ENCODE results near the gene ANO8. TPM values are rescaled to one million over a fixed set of nuclear protein-coding genes. Genes with fewer than 3 reads are reported as not detected.
A peak's percentile ranks its signal among the peaks of the same experiment; 100 is the strongest.

ANO8 gene
- total and polyA plus RNA-seq, 2 of the 8 experiments (the other 6 are each of a cell fraction or from before 2014, with no cell fraction given), result 9.5 to 20.7 TPM

DNA sequence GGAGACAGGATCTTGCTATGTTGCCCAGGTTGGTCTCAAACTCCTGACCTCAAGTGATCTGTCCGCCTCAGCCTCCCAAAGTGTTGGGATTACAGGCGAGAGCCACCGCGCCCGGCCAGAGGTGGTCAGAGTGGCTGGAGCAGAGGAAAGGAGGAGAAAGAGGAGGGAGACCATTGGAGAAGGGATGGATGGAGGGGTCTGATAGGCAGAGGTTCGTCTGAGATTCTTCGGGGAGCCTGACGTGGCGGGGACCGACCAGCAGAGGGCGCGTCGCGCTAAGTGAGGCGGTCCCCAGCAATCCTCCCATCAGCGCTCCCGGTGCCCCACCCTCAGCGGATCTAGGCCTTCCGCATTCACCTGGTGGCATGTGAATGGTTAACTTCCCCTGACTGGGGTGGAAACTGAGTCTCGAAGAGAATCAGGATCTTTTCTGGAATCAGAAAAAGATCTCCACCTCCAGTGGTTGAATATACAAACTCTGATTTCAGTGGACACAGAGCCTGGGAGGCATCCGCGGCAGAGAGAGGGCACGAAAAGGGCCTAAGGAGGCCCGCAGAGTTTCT lies 11.5 kb upstream of the ANO8 start:
- CTCF ChIA-PET (ENCODE audit: partially characterized antibody), result interaction anchor here (0.6 to 13.5 kb wide), 12 partner anchors 8 to 120 kb away, joined by 3 to 153 read pairs (median 4); partner anchors contain the start of genes CCDC194 and DDA1
- H3K4me1 ChIP-seq (replicated peaks in 1 of 4; ENCODE audit: control insufficient read depth in 3 of 4, insufficient read depth in 4 of 4, low read length in 3 of 4), result peaks cover 0 to 4% (median 3%) of the 10 kb centered on the region in 4 experiments; a peak in 3 of 7 replicates
- no peak overlapping the region for H3K14ac ChIP-seq (ENCODE audit: insufficient read length)
- DNase-seq (ENCODE audit: low read depth in 1 of 2, low spot score in 2 of 2) (peak; percentile 63 to 98), FAIRE-seq (peak; percentile 68)
- WGBS, 2 experiments (ENCODE audit: extremely low coverage in 1 of 2, insufficient coverage in 1 of 2, insufficient read length in 1 of 2, insufficient replicate concordance in 2 of 2, low coverage in 1 of 2, low lambda C conversion rate in 2 of 2, missing lambda C conversion rate in 1 of 2), result 24% methylated on average over 24 of the region's 24 CpGs; no CpG with 5 or more reads in 1 of the 2 experiments
- no peak overlapping the region for H2BK20ac ChIP-seq (ENCODE audit: low read length)
- no peaks in the 10 kb centered on the region for H3K79me1 ChIP-seq (ENCODE audit: low read depth, low read length)
- H3K79me2 ChIP-seq (ENCODE audit: control insufficient read depth in 1 of 2, insufficient read depth in 2 of 2, low read length in 2 of 2), result no peaks in the 10 kb centered on the region
- TF ChIP-seq, protein P1, sequence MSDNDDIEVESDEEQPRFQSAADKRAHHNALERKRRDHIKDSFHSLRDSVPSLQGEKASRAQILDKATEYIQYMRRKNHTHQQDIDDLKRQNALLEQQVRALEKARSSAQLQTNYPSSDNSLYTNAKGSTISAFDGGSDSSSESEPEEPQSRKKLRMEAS (IDR thresholded peaks at IDR 0.05), result no peak
- TF ChIP-seq KDM1A (IDR thresholded peaks at IDR 0.05; ENCODE audit: borderline replicate concordance, low read length) (peak; percentile 71; the same call in 1 of the 2 replicates), SP1 (IDR thresholded peaks at IDR 0.05; ENCODE audit: low read depth, low read length) (peak; percentile 18; the same call in 1 of the 2 replicates), CREB1 (IDR thresholded peaks at IDR 0.05) (peak; percentile 67), RAD21 (IDR thresholded peaks at IDR 0.05 in 1 of 2, conservative IDR thresholded peaks at IDR 0.05 in 1 of 2; ENCODE audit: low read depth in 2 of 2, low read length in 2 of 2) (peak; percentile 76 to 78), SUZ12 (IDR thresholded peaks at IDR 0.05; ENCODE audit: low read length) (no peak), RNF2 (IDR thresholded peaks at IDR 0.05; ENCODE audit: borderline replicate concordance, low read depth, low read length, missing control alignments, poor library complexity, severe bottlenecking) (no peak)
- TF ChIP-seq, protein P2, sequence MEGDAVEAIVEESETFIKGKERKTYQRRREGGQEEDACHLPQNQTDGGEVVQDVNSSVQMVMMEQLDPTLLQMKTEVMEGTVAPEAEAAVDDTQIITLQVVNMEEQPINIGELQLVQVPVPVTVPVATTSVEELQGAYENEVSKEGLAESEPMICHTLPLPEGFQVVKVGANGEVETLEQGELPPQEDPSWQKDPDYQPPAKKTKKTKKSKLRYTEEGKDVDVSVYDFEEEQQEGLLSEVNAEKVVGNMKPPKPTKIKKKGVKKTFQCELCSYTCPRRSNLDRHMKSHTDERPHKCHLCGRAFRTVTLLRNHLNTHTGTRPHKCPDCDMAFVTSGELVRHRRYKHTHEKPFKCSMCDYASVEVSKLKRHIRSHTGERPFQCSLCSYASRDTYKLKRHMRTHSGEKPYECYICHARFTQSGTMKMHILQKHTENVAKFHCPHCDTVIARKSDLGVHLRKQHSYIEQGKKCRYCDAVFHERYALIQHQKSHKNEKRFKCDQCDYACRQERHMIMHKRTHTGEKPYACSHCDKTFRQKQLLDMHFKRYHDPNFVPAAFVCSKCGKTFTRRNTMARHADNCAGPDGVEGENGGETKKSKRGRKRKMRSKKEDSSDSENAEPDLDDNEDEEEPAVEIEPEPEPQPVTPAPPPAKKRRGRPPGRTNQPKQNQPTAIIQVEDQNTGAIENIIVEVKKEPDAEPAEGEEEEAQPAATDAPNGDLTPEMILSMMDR (IDR thresholded peaks at IDR 0.05; ENCODE audit: control extremely low read depth in 1 of 3, insufficient read depth in 1 of 3, low read depth in 1 of 3, low read length in 3 of 3), result peak; percentile 91 to 95 (median 93)
- no peak overlapping the region for H2AK5ac ChIP-seq (ENCODE audit: low read depth, low read length)
- no peak overlapping the region for H4K91ac ChIP-seq (replicated peaks; ENCODE audit: insufficient read length, low read length)
- no peak overlapping the region for H3K56ac ChIP-seq (replicated peaks; ENCODE audit: insufficient read length, low read depth, low read length)
- no peak overlapping the region for H3K4me3 ChIP-seq (ENCODE audit: extremely low read depth in 1 of 4, insufficient read depth in 2 of 4, low read depth in 3 of 4, low read length in 4 of 4)
- no peaks in the 10 kb centered on the region for H4K20me1 ChIP-seq (replicated peaks in 1 of 2; ENCODE audit: control insufficient read depth in 1 of 2, insufficient read depth in 2 of 2, low read length in 2 of 2)
- H2BK5ac ChIP-seq (ENCODE audit: low read depth, low read length), result no peak overlapping the region
- H3K27me3 ChIP-seq (replicated peaks in 1 of 4; ENCODE audit: control insufficient read depth in 3 of 4, extremely low read depth in 1 of 4, insufficient read depth in 3 of 4, low read length in 3 of 4), result no peaks in the 10 kb centered on the region
- H2AFZ ChIP-seq (ENCODE audit: low read length), result no peak overlapping the region
- no peak overlapping the region for H4K8ac ChIP-seq (ENCODE audit: extremely low read depth, insufficient read depth, low read length)
- H3K27ac ChIP-seq (ENCODE audit: low read depth, low read length), result no peak overlapping the region
- POLR2A ChIA-PET (ENCODE audit: partially characterized antibody), result interaction anchor here (0.6 to 1.4 kb wide), 4 partner anchors 11 to 131 kb away, joined by 3 to 6 read pairs (median 3); partner anchors contain the start of gene USE1
- H3K23me2 ChIP-seq (ENCODE audit: low read depth, low read length), result no peaks in the 10 kb centered on the region
- no peak overlapping the region for H3K4ac ChIP-seq (replicated peaks; ENCODE audit: insufficient read length, low read depth, low read length)
- H2BK15ac ChIP-seq (ENCODE audit: low read length), result no peak overlapping the region
- peaks cover 0 to 3% (median 0%) of the 10 kb centered on the region in 4 experiments; a peak in 1 of 8 replicates for H3K36me3 ChIP-seq (ENCODE audit: control insufficient read depth in 2 of 4, insufficient read depth in 4 of 4, low read length in 3 of 4)
- no peak overlapping the region for H3K18ac ChIP-seq (ENCODE audit: extremely low read depth, low read length)
- no peak overlapping the region for H3K9ac ChIP-seq (replicated peaks in 1 of 4; ENCODE audit: extremely low read depth in 1 of 4, low read depth in 3 of 4, low read length in 3 of 4)
- H3K23ac ChIP-seq (ENCODE audit: insufficient read length), result no peak overlapping the region
- no peak overlapping the region for H2BK120ac ChIP-seq (replicated peaks; ENCODE audit: low read depth, low read length)
- no peaks in the 10 kb centered on the region for H3K9me3 ChIP-seq (ENCODE audit: insufficient read depth in 2 of 2, low read depth in 1 of 2, low read length in 1 of 2)
- no peak overlapping the region for H3K4me2 ChIP-seq (ENCODE audit: insufficient read depth in 1 of 2, low read depth in 2 of 2, low read length in 2 of 2)
- no peak overlapping the region for H4K5ac ChIP-seq (ENCODE audit: insufficient read length, low read depth, low read length)
- no peak overlapping the region for H2BK12ac ChIP-seq (ENCODE audit: low read depth, low read length)

Measured in H1 (cell line).